Activated CD8-positive, alpha-beta memory T cell treated with anti-CD3 and anti-CD28 coated beads, Interleukin-2, amount 50 U/mL, for 1 hour (primary cell): ENCODE data around the gene MYO1F.

Experiments
- DNase-seq: peaks from one replicate; pipeline ENCODE4 v3.0.0-alpha.2; 2020; ENCODE audit errors: extremely low read depth

MYO1F gene

GRCh38 chr19:8491574-8491973 is 85.7 kb downstream of the MYO1F start:
- DNase-seq: no peak

DNA sequence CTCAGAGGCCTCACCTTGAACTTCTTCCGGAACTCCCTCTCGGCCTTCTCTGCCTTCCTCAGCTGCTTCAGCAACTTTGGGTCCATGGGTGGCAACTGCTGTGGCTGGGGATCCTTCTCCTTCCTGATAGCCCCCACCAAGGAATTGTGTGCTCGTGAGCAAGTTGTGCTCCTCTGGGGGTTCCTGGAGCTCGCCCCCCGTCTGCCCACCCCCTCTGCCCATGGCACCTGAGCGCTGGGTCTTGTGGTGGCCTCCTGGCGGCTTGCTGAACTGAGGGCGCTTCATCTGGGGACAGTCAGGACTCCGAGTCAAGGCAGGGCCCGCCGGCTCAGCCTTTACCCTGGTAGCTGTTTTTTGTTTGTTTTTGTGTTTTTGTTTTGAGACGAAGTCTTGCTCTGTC is 86.4 kb downstream of the MYO1F start:
- DNase-seq: no peak

DNA sequence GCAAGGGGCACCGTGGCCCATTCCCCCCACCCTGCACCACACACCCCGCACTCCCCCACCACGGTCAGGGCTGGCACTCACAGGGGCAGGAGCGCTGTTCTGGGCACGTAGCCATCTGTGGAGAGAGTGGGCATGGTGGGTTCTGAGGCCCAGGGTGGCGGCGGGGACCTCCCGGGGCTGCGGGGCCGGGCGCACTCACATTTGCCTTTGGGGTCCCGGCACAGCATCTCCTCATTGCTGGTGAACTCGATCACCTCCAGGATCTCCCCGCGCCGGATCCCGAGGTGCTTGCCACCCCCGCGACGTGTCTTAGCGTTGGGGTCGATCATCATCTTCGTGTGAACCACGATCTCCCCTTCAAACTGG is 86.9 kb downstream of the MYO1F start:
- DNase-seq: no peak

- no peak for DNase-seq
These were observed 87.5 kb downstream of the MYO1F start for GRCh38 chr19:8489561-8490394.

- DNase-seq: no peak
These were observed 88.9 kb downstream of the MYO1F start for GRCh38 chr19:8488365-8488764.

DNA sequence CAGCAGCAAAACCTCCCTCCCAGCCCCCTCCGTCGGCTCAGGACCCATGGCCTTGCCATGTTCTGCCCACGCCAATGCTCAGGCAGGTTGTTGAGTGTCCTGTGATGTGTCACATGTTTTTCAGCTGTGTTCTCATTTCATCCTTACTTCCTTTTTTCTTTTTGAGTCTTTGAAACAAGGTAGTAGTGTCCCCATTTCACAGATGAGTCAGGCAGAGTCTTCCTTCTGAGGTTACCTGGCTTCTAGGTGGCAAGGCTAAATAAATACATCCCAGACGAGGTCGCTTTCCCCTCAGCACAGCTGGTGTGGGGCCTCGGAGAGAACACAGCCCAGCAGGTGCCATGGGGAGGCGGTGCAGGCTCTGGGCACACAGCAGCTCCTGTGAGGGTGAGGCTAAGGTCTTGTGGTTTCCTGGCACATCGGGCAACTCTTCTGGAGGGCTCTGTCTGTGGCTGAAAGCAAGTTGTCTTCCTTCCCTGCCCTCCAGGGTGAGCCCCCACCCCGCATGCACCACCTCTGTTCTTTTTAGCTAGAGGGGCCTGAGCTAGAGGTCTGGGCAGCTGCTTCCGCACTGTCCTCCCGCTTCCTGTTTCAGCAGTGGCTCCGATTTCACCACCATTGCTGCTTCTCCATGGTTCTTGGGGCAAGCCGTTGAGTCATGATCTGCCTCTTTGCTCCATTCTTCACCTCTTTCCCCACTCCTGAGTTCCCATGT is 89.9 kb downstream of the MYO1F start:
- peak; percentile 43 for DNase-seq

- no peak for DNase-seq
These were observed 90.5 kb downstream of the MYO1F start for GRCh38 chr19:8486661-8487136.

GRCh38 chr19:8485561-8486371 is 91.5 kb downstream of the MYO1F start:
- DNase-seq: no peak

DNA sequence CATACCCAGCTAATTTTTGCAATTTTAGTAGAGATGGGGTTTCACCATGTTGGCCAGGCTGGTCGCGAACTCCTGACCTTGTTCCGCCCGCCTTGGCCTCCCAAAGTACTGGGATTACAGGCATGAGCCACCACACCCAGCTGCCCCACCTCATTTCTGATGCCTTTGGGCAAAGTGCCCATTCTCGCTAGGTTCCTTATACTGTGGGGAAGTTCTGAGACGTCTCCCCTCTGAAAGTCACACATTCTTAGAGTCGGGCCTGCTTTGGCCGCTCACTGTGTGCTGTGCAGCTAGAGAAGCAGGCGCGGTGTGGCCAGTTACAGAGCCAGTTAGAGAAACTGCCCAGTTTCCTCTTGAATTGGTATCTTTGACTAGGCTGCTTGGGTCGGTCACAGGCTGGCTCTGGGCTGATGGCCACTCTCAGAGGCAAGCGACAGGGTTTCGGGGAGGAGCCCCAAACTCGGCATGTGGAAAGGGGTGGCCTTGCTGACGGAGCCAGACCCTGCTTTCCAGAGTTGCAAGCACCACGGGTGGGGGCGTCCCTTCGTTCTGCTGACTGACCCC is 92.8 kb downstream of the MYO1F start:
- no peak for DNase-seq

GRCh38 chr19:8483165-8483564 is 94.1 kb downstream of the MYO1F start:
- no peak for DNase-seq

- no peak for DNase-seq
These were observed 94.5 kb downstream of the MYO1F start for GRCh38 chr19:8482696-8483095.

GRCh38 chr19:8481616-8482015 is 95.6 kb downstream of the MYO1F start:
- no peak for DNase-seq

- DNase-seq: no peak
These were observed 96.0 kb downstream of the MYO1F start for GRCh38 chr19:8481201-8481600.

GRCh38 chr19:8478598-8478997 is 98.6 kb downstream of the MYO1F start:
- no peak for DNase-seq

GRCh38 chr19:8477889-8478288 is 99.4 kb downstream of the MYO1F start:
- DNase-seq: no peak

- DNase-seq: no peak
These were observed 100.7 kb downstream of the MYO1F start for GRCh38 chr19:8476524-8476923.

DNA sequence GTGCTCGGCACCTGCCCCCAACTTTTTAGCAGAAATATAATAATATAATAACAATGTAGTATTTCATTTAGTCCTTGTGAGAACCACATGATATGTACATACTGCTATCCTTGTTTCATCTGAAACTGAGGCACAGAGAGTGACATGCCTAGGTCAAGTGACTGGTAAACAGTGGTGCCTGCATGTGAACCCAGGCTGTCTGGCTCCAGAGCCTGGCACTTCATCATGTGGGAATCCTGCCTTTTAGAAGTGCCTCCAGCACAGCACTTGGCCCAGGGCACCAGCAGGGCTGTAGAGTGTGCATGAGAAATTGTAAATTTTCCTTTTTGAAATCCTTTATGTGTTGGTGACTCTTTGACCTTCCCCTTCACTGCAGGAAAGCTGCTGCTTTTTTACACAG is 102.2 kb downstream of the MYO1F start:
- no peak for DNase-seq

GRCh38 chr19:8473648-8474476 is 103.4 kb downstream of the MYO1F start:
- no peak for DNase-seq
